DMS53 treated with DMSO at 0.1 percent for 48 hours (cell line): ENCODE measurements around the gene FAHD2A.
"Not testable (repeated sequence)": the region's sequence is repeated elsewhere in the genome, so short reads cannot be mapped to it uniquely, and the experiment has no call there.

Experiments
- DNase-seq: peaks from one replicate; lab custom pipeline; 2025; ENCODE audit not compliant: unreplicated experiment; lab: John Stamatoyannopoulos, UW

FAHD2A gene

GRCh38 chr2:95402370-95403203, at the start of gene FAHD2A:
Gene FAHD2A, plus strand, starts transcription at chr2:95402708. Its CDS starts 2,851 bp downstream, at chr2:95405559.
- DNase-seq: peak; percentile 96

GRCh38 chr2:95353055-95353575, 49.4 kb upstream of the FAHD2A start:
- DNase-seq: no peak

GRCh38 chr2:95353613-95354468, 48.7 kb upstream of the FAHD2A start:
- no peak for DNase-seq

- no peak for DNase-seq
Observed at GRCh38 chr2:95354469-95354901, 48.0 kb upstream of the FAHD2A start.

GRCh38 chr2:95354925-95355324, 47.6 kb upstream of the FAHD2A start:
- no peak for DNase-seq

- not testable (repeated sequence) for DNase-seq
Observed at GRCh38 chr2:95355486-95355885, 47.0 kb upstream of the FAHD2A start.

- DNase-seq: no peak
Observed at GRCh38 chr2:95356821-95357700, 45.4 kb upstream of the FAHD2A start.

GRCh38 chr2:95357717-95358280, 44.7 kb upstream of the FAHD2A start:
- no peak for DNase-seq

- no peak for DNase-seq
Observed at GRCh38 chr2:95359031-95359430, 43.5 kb upstream of the FAHD2A start.

GRCh38 chr2:95359501-95359930, 43.0 kb upstream of the FAHD2A start:
- DNase-seq: no peak

- DNase-seq: no peak
Observed at GRCh38 chr2:95361216-95361980, 41.1 kb upstream of the FAHD2A start.

GRCh38 chr2:95362486-95362885, 40.0 kb upstream of the FAHD2A start:
- no peak for DNase-seq

- no peak for DNase-seq
Observed at GRCh38 chr2:95366514-95366913, 36.0 kb upstream of the FAHD2A start.

- DNase-seq: no peak
Observed at GRCh38 chr2:95372216-95372829, 30.2 kb upstream of the FAHD2A start.

GRCh38 chr2:95372845-95373244, 29.7 kb upstream of the FAHD2A start:
- DNase-seq: no peak

- no peak for DNase-seq
Observed at GRCh38 chr2:95374029-95374428, 28.5 kb upstream of the FAHD2A start.

GRCh38 chr2:95374451-95374920, 28.0 kb upstream of the FAHD2A start:
- no peak for DNase-seq

- DNase-seq: no peak
Observed at GRCh38 chr2:95374921-95375471, 27.5 kb upstream of the FAHD2A start.
